Panc1 (cell line): ENCODE results near the gene CLVS2. TPM values are rescaled to one million over a fixed set of nuclear protein-coding genes. Genes with fewer than 3 reads are reported as not detected.

Source experiments
- ATAC-seq: fragments of 200-7000 bp; cut with Tn5 transposase; 2 replicates; pipeline ENCODE4 v1.9.1; 2020; ENCODE audit warnings: mild to moderate bottlenecking, moderate library complexity
- BruUV-seq: library from RNA; stranded (reverse); fragments of 400-500 nt; replicated peaks from 2 replicates; lab custom pipeline; 2021; lab: Mats Ljungman, UMichigan
- CTCF ChIA-PET: fragments of 300-600 bp; sonication (Branson Sonifier 250); formaldehyde crosslinking; loops from one replicate; lab custom pipeline; 2022; ENCODE audit warnings: antibody characterized with exemption; lab: Charles Lee
- POLR2A ChIA-PET: fragments of 300-600 bp; sonication (Branson Sonifier 250); formaldehyde crosslinking; loops from one replicate; lab custom pipeline; 2022; ENCODE audit warnings: antibody characterized with exemption; lab: Charles Lee
- DNase-seq: peaks from one replicate; pipeline ENCODE4 v3.0.0-alpha.2; 2010; ENCODE audit warnings: low read depth, low spot score
- H3K27ac ChIP-seq: 2 replicates; pipeline ENCODE4 v1.5.1; 2011; ENCODE audit warnings: mild to moderate bottlenecking, low read length, inconsistent platforms
- H3K27me3 ChIP-seq: fragments of 200-500 bp; sonication (Bioruptor generic); 2 replicates; pipeline ENCODE4 v1.6.0; 2014; ENCODE audit warnings: low read length, inconsistent platforms; ENCODE audit not compliant: control insufficient read depth, insufficient read depth
- H3K36me3 ChIP-seq: fragments of 200-500 bp; sonication (Bioruptor generic); 2 replicates; pipeline ENCODE4 v1.5.1; 2014; ENCODE audit warnings: inconsistent platforms, mild to moderate bottlenecking, low read length, moderate library complexity; ENCODE audit not compliant: control insufficient read depth, insufficient read depth
- H3K4me1 ChIP-seq: 2 replicates; pipeline ENCODE4 v1.5.1; 2011; ENCODE audit warnings: inconsistent platforms, mild to moderate bottlenecking, low read length, moderate library complexity; ENCODE audit not compliant: control insufficient read depth, insufficient read depth
- H3K4me3 ChIP-seq, 2 experiments: 2 replicates each; pipeline ENCODE4 v1.5.1; 2011 to 2012; ENCODE audit warnings: low read depth in 2 of 2, low read length in 2 of 2, mild to moderate bottlenecking in 2 of 2, inconsistent platforms in 1 of 2, moderate library complexity in 1 of 2
- H3K9me3 ChIP-seq: fragments of 200-500 bp; sonication (Bioruptor generic); 2 replicates; pipeline ENCODE4 v1.5.1; 2014; ENCODE audit warnings: low read depth, mild to moderate bottlenecking, inconsistent platforms, low read length, moderate library complexity; ENCODE audit not compliant: control insufficient read depth, insufficient read depth
- POLR2AphosphoS5 ChIP-seq: IDR thresholded peaks from 2 replicates; pipeline ENCODE4 v1.6.1; 2012; ENCODE audit warnings: mild to moderate bottlenecking, low read depth, low read length, moderate library complexity
- SIN3A ChIP-seq: IDR thresholded peaks from 2 replicates; pipeline ENCODE4 v1.6.1; 2012; ENCODE audit warnings: low read depth, mild to moderate bottlenecking, low read length, moderate library complexity, borderline replicate concordance; ENCODE audit not compliant: insufficient read depth
- TCF7L2 ChIP-seq: IDR thresholded peaks from 2 replicates; pipeline ENCODE4 v1.6.1; 2011; ENCODE audit warnings: mild to moderate bottlenecking, low read depth, low read length, inconsistent platforms
- in situ Hi-C: cut with HindIII; loops from 2 replicates; pipeline ENCODE4 v1.10.0; 2016; ENCODE audit warnings: low sequenced_read_pairs, low pct_unique_long_range_greater_than_20kb
- intact Hi-C: fragments of 100-400 bp; cut with micrococcal nuclease; formaldehyde crosslinking; loops from one replicate; pipeline ENCODE4 v1.10.0; 2022; ENCODE audit not compliant: unreplicated experiment
- total RNA-seq: library from RNA; stranded (reverse); gene quantifications from one replicate; pipeline ENCODE4 v1.2.1, GENCODE V29; 2021; ENCODE audit not compliant: unreplicated experiment
- TF ChIP-seq, protein P1 (sequence below): fragments of 450-650 bp; IDR thresholded peaks from 2 replicates; pipeline ENCODE4 v1.5.1; 2017; ENCODE audit warnings: mild to moderate bottlenecking
- TF ChIP-seq, protein P2 (sequence below), 2 experiments: IDR thresholded peaks; 2 replicates each; pipeline ENCODE4 v1.6.1; 2011 to 2012; ENCODE audit warnings: low read depth in 2 of 2, control low read depth in 1 of 2, low read length in 1 of 2, mild to moderate bottlenecking in 1 of 2, moderate library complexity in 1 of 2; ENCODE audit not compliant: insufficient read depth in 1 of 2

Gene CLVS2
- total RNA-seq, 1 experiment from 2014 or later = 1.1 TPM

DNA sequence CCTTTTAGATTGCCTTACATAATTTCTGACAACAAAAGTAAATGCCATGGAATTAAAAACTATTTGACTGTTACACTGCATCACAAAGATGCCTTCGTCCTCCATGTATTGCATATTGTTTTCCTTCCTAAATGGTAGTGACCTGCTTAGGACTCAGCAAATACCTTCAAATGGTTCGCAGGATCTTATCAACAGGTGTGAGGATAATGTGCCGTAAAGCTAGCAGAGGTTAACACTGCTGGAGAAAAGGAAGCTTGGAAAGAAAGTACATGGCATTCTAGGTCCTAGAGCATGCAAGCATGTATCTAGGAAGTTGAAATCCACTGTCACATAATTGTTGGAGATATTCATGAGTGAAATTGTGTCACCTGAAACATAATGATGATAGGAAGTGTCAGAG, 5.5 kb downstream of the CLVS2 start:
- TF ChIP-seq TCF7L2 = no peak
- TF ChIP-seq POLR2AphosphoS5 = no peak
- Histone ChIP-seq H3K27ac (no peak overlapping the region), H3K4me1 (no peaks in the 10 kb centered on the region), H3K9me3 (no peaks in the 10 kb centered on the region), H3K27me3 (peaks cover 2% of the 10 kb centered on the region; the same call in 1 of the 2 replicates), H3K36me3 (no peaks in the 10 kb centered on the region), H3K4me3 (no peak overlapping the region)
- no peak for DNase-seq
- POLR2A ChIA-PET = no interaction called here
- BruUV-seq = no TSS peak
- CTCF ChIA-PET = no interaction called here
- intact Hi-C loops = no loop called here
- no peak for ATAC-seq
- in situ Hi-C loops = no loop called here

DNA sequence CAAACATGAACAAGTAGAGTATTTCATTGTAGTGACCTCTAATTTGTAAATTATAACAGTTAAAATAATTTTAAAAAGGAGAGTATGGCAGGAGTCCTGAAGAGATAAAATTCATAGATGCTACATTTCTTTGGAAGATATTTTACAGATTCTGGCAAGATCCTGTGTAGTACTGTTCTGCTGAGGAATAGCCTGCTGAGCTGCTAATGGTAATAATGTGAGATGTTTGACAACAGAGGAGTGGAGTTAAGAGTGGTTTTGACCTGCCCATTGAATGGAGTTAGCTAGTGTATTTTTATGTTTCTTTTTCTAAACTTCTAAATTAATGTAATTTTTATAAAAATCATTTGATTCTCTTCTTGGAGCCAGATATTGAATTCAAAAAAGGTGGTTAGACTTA, 11.8 kb downstream of the CLVS2 start:
- POLR2A ChIA-PET = no interaction called here
- Histone ChIP-seq H3K9me3 (no peaks in the 10 kb centered on the region), H3K4me3 (no peak overlapping the region), H3K27ac (no peak overlapping the region), H3K4me1 (no peaks in the 10 kb centered on the region), H3K36me3 (no peaks in the 10 kb centered on the region), H3K27me3 (no peaks in the 10 kb centered on the region)
- TF ChIP-seq TCF7L2 (no peak), POLR2AphosphoS5 (no peak), SIN3A (no peak)
- TF ChIP-seq, protein P1, sequence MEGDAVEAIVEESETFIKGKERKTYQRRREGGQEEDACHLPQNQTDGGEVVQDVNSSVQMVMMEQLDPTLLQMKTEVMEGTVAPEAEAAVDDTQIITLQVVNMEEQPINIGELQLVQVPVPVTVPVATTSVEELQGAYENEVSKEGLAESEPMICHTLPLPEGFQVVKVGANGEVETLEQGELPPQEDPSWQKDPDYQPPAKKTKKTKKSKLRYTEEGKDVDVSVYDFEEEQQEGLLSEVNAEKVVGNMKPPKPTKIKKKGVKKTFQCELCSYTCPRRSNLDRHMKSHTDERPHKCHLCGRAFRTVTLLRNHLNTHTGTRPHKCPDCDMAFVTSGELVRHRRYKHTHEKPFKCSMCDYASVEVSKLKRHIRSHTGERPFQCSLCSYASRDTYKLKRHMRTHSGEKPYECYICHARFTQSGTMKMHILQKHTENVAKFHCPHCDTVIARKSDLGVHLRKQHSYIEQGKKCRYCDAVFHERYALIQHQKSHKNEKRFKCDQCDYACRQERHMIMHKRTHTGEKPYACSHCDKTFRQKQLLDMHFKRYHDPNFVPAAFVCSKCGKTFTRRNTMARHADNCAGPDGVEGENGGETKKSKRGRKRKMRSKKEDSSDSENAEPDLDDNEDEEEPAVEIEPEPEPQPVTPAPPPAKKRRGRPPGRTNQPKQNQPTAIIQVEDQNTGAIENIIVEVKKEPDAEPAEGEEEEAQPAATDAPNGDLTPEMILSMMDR = no peak
- TF ChIP-seq, protein P2, sequence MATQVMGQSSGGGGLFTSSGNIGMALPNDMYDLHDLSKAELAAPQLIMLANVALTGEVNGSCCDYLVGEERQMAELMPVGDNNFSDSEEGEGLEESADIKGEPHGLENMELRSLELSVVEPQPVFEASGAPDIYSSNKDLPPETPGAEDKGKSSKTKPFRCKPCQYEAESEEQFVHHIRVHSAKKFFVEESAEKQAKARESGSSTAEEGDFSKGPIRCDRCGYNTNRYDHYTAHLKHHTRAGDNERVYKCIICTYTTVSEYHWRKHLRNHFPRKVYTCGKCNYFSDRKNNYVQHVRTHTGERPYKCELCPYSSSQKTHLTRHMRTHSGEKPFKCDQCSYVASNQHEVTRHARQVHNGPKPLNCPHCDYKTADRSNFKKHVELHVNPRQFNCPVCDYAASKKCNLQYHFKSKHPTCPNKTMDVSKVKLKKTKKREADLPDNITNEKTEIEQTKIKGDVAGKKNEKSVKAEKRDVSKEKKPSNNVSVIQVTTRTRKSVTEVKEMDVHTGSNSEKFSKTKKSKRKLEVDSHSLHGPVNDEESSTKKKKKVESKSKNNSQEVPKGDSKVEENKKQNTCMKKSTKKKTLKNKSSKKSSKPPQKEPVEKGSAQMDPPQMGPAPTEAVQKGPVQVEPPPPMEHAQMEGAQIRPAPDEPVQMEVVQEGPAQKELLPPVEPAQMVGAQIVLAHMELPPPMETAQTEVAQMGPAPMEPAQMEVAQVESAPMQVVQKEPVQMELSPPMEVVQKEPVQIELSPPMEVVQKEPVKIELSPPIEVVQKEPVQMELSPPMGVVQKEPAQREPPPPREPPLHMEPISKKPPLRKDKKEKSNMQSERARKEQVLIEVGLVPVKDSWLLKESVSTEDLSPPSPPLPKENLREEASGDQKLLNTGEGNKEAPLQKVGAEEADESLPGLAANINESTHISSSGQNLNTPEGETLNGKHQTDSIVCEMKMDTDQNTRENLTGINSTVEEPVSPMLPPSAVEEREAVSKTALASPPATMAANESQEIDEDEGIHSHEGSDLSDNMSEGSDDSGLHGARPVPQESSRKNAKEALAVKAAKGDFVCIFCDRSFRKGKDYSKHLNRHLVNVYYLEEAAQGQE (IDR thresholded peaks at IDR 0.05; ENCODE audit: insufficient read depth in 1 of 2, low read depth in 2 of 2, low read length in 1 of 2) = no peak
- in situ Hi-C loops (no loop called here), intact Hi-C loops (no loop called here)
- CTCF ChIA-PET = no interaction called here
- DNase-seq (no peak), ATAC-seq (no peak)
- no TSS peak for BruUV-seq

DNA sequence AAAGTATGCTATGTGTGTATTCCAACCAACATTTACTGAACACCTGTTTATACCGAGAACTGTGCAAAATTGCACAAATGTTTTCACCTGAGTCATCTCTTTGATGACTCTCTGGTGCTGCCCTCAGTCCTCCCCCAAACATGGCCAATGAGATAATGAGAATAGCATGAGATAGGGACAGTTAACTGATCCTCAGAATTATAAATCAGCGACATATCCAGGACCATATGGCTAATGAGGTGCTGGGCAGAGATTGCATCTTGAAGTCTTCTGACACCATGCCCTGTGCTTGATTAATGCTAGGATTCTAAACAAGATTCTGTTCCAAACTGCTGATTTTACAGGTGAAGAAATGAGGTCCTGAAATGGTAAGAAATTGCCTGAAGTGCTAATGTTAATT, 13.0 kb downstream of the CLVS2 start:
- ChIA-PET CTCF (no interaction called here), POLR2A (no interaction called here)
- no peak overlapping the region for H3K4me3 ChIP-seq
- no peak for DNase-seq
- BruUV-seq = no TSS peak
- H3K4me1 ChIP-seq = no peaks in the 10 kb centered on the region
- no peak for ATAC-seq
- in situ Hi-C loops = no loop called here
- intact Hi-C loops = no loop called here
- TF ChIP-seq SIN3A (no peak), TCF7L2 (no peak), POLR2AphosphoS5 (no peak)
- TF ChIP-seq, protein P1 = no peak
- TF ChIP-seq, protein P2 (IDR thresholded peaks at IDR 0.05; ENCODE audit: insufficient read depth in 1 of 2, low read depth in 2 of 2, low read length in 1 of 2) = no peak
- H3K27ac ChIP-seq = no peak overlapping the region
- H3K36me3 ChIP-seq = no peaks in the 10 kb centered on the region
- no peaks in the 10 kb centered on the region for H3K27me3 ChIP-seq
- no peaks in the 10 kb centered on the region for H3K9me3 ChIP-seq
